DOHH2 (cell line): ENCODE data around the gene GBP2.

Experiments used
- H3F3A ChIP-seq: fragments of 200-600 bp; sonication (generic), shearing (Covaris generic); 2 replicates; pipeline ENCODE4 v1.6.0; 2016; ENCODE audit warnings: antibody characterized with exemption, mild to moderate bottlenecking; ENCODE audit not compliant: control insufficient read depth, insufficient read depth
- H3K27ac ChIP-seq: fragments of 200-600 bp; sonication (generic); 2 replicates; pipeline ENCODE4 v1.5.1; 2014; ENCODE audit warnings: low read depth, mild to moderate bottlenecking, low read length, moderate library complexity
- H3K27me3 ChIP-seq: fragments of 200-600 bp; sonication (generic); 2 replicates; pipeline ENCODE4 v1.6.1; 2014; ENCODE audit warnings: mild to moderate bottlenecking, low read length, mixed read lengths; ENCODE audit not compliant: control insufficient read depth
- H3K36me3 ChIP-seq: fragments of 200-600 bp; sonication (generic); 2 replicates; pipeline ENCODE4 v1.6.1; 2014; ENCODE audit warnings: mild to moderate bottlenecking, low read length, moderate library complexity, mixed read lengths; ENCODE audit not compliant: control insufficient read depth
- H3K4me1 ChIP-seq: fragments of 200-600 bp; sonication (generic); 2 replicates; pipeline ENCODE4 v1.6.1; 2014; ENCODE audit warnings: mild to moderate bottlenecking, low read length, mixed read lengths; ENCODE audit not compliant: control insufficient read depth
- H3K4me2 ChIP-seq: fragments of 200-600 bp; sonication (generic); 2 replicates; pipeline ENCODE4 v1.6.0; 2014; ENCODE audit warnings: mild to moderate bottlenecking, low read length, moderate library complexity
- H3K4me3 ChIP-seq: fragments of 200-600 bp; sonication (generic); 2 replicates; pipeline ENCODE4 v1.5.1; 2014; ENCODE audit warnings: mild to moderate bottlenecking, low read length, mixed read lengths
- H3K79me2 ChIP-seq: fragments of 200-600 bp; sonication (generic); 2 replicates; pipeline ENCODE4 v1.6.1; 2014; ENCODE audit warnings: mild to moderate bottlenecking, low read length, mixed read lengths; ENCODE audit not compliant: control insufficient read depth
- H3K9me2 ChIP-seq: fragments of 200-600 bp; sonication (generic); replicated peaks from 2 replicates; pipeline ENCODE4 v1.6.1; 2014; ENCODE audit warnings: mild to moderate bottlenecking, low read length, mixed read lengths; ENCODE audit not compliant: control insufficient read depth
- H3K9me3 ChIP-seq: fragments of 200-600 bp; sonication (generic); 2 replicates; pipeline ENCODE4 v1.6.1; 2014; ENCODE audit warnings: antibody characterized with exemption, low read length, mixed read lengths; ENCODE audit not compliant: control insufficient read depth, insufficient read depth
- H4K20me1 ChIP-seq: fragments of 200-600 bp; sonication (generic); 2 replicates; pipeline ENCODE4 v1.6.0; 2014; ENCODE audit warnings: low read depth, mild to moderate bottlenecking, antibody characterized with exemption, low read length, moderate library complexity; ENCODE audit not compliant: control insufficient read depth, insufficient read depth
- EZH2phosphoT487 ChIP-seq: fragments of 200-600 bp; sonication (generic); IDR thresholded peaks from 2 replicates; pipeline ENCODE4 v1.6.1; 2017; ENCODE audit warnings: borderline replicate concordance, mild to moderate bottlenecking, antibody characterized with exemption, low read length, moderate library complexity, mixed read lengths
- TF ChIP-seq, protein P1 (sequence below): fragments of 200-600 bp; sonication (generic); IDR thresholded peaks from one replicate; pipeline ENCODE4 v1.5.1; 2014; ENCODE audit warnings: antibody characterized with exemption, mild to moderate bottlenecking, low read depth, low read length; ENCODE audit not compliant: poor library complexity, severe bottlenecking

The GBP2 gene

DNA sequence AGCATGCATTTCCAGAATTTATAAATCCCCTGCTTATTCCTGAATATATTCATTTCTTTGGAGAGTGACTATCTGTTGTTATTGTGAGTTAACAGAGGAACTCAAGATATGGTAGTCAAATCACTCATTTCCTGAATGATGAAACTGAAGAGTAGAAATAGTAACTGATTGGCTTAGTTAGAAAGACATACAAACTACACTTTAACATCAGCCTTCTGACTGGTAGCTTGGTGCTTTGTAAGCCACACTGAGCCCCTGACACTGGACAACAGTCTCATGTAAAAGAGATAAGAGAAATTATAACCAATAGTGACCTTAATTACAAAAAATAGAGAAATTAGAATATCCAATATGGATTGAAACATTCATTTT, 45.1 kb upstream of the GBP2 start:
- TF ChIP-seq, protein P1, sequence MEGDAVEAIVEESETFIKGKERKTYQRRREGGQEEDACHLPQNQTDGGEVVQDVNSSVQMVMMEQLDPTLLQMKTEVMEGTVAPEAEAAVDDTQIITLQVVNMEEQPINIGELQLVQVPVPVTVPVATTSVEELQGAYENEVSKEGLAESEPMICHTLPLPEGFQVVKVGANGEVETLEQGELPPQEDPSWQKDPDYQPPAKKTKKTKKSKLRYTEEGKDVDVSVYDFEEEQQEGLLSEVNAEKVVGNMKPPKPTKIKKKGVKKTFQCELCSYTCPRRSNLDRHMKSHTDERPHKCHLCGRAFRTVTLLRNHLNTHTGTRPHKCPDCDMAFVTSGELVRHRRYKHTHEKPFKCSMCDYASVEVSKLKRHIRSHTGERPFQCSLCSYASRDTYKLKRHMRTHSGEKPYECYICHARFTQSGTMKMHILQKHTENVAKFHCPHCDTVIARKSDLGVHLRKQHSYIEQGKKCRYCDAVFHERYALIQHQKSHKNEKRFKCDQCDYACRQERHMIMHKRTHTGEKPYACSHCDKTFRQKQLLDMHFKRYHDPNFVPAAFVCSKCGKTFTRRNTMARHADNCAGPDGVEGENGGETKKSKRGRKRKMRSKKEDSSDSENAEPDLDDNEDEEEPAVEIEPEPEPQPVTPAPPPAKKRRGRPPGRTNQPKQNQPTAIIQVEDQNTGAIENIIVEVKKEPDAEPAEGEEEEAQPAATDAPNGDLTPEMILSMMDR = no peak
- TF ChIP-seq EZH2phosphoT487 = no peak
- Histone ChIP-seq H3K9me3 (no peaks in the 10 kb centered on the region), H3K79me2 (no peaks in the 10 kb centered on the region), H3K36me3 (no peaks in the 10 kb centered on the region), H4K20me1 (no peaks in the 10 kb centered on the region), H3K9me2 (no peaks in the 10 kb centered on the region), H3F3A (no peaks in the 10 kb centered on the region), H3K27ac (no peak overlapping the region), H3K4me2 (no peak overlapping the region), H3K27me3 (no peaks in the 10 kb centered on the region), H3K4me1 (no peaks in the 10 kb centered on the region), H3K4me3 (no peak overlapping the region)

DNA sequence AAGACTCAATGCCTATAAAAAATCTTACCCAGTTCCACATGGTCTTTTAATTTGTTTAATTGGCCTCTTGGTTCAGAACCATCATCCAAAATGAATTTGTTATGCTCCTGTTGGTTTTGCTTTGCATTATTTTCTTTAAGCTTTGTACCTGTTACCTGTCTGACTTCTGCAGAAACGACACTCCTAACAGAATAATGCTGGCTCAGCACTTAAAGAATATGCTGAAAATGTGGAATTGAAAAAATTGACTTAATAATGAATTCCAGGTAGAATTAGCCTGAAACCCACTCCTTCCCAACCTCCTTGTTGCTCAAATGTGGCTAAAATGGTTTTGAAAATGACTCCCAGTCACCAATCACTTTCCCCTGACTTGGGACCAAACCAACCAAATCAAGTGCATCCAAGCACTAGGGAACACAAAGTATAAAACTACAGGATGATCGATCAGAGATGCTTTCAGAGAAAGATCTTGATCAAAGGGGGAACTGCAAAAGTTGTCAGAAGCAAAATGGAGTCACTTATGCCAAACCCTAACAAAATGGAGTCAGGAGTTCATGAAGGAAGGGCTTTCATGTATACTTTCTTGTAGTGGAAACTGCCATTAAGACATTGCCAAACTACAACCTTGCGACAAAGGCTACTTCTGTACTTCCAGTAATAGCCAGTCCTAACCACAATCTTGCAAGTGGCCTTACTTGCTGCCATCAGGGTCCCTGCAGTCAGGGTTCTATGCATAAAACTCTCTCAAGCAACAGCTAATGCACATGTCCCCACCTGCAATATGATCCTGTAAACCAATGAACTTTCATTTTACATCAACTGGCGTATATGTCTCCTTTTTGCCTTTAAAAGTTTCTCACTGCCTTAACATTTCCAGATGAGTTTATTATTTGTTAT, 44.5 kb upstream of the GBP2 start:
- no peaks in the 10 kb centered on the region for H3K9me2 ChIP-seq
- H3K79me2 ChIP-seq = no peaks in the 10 kb centered on the region
- no peaks in the 10 kb centered on the region for H3K27me3 ChIP-seq
- no peak overlapping the region for H3K4me3 ChIP-seq
- no peak overlapping the region for H3K4me2 ChIP-seq
- no peaks in the 10 kb centered on the region for H3K4me1 ChIP-seq
- no peaks in the 10 kb centered on the region for H3K9me3 ChIP-seq
- H3K36me3 ChIP-seq = no peaks in the 10 kb centered on the region
- H4K20me1 ChIP-seq = no peaks in the 10 kb centered on the region
- H3K27ac ChIP-seq = no peak overlapping the region
- no peaks in the 10 kb centered on the region for H3F3A ChIP-seq
- TF ChIP-seq EZH2phosphoT487 = no peak
- TF ChIP-seq, protein P1 = no peak

DNA sequence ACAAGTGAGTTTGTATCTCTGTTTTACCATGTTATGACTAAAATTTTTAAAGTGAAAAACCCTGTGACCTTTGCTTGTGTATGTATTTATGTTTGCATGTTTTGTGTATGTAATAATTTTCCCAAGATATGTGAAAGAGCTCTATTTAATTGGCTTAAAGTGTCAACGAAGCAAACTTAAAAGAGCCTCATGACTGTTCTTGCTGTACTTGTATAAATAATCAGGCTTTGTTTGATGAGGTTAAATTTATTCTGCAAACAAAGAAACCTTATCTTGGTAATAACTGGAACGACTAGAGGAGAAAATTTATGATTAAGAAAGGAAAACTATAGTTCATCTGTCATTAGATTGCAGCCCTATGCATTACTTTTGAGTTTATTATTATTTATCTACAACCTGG, 43.3 kb upstream of the GBP2 start:
- H3K27ac ChIP-seq = no peak overlapping the region

More for the DNA sequence above, 43.3 kb upstream of the GBP2 start:
- H3F3A ChIP-seq = no peaks in the 10 kb centered on the region
- H3K79me2 ChIP-seq = no peaks in the 10 kb centered on the region
- TF ChIP-seq, protein P1 = no peak
- no peak for TF ChIP-seq EZH2phosphoT487
- H3K4me3 ChIP-seq = no peak overlapping the region
- no peaks in the 10 kb centered on the region for H3K9me3 ChIP-seq
- no peaks in the 10 kb centered on the region for H3K36me3 ChIP-seq
- H3K9me2 ChIP-seq = no peaks in the 10 kb centered on the region
- no peaks in the 10 kb centered on the region for H3K27me3 ChIP-seq
- H4K20me1 ChIP-seq = no peaks in the 10 kb centered on the region
- no peaks in the 10 kb centered on the region for H3K4me1 ChIP-seq
- no peak overlapping the region for H3K4me2 ChIP-seq
